ENCODE data around the gene DMRTC1.
"Not testable (repeated sequence)": the region's sequence is repeated elsewhere in the genome, so short reads cannot be mapped to it uniquely, and the experiment has no call there.

DNA sequence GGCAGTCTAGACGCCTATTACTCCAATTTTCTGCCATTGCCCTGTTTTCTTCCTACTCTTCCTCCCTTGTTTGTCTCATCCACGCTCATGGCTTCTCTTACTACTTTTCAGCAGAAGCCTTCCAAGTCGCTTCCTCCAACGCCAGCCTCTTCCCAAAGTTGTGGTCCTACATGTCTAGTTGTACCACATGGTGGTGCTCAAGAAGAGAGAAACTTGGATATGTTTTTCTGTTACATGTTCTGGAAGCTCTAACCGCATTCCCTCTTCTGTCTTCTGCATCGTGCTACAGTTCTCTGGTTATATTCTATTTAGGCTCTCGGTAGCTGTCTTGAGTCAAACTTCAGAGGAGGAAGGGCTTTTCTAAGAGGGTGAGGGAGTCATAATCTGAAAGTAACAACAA, 31.2 kb upstream of the DMRTC1 start:
- TF ChIP-seq CREB5 (CRISPR knock-in tag; IDR thresholded peaks at IDR 0.05; ENCODE audit: low read depth); RARB (CRISPR knock-in tag; IDR thresholded peaks at IDR 0.05); CSDC2 (CRISPR knock-in tag; IDR thresholded peaks at IDR 0.05): not testable (repeated sequence)

All from SK-N-SH treated with all-trans-retinoic acid at 6 μM for 48 hours (cell line).